ENCODE measurements around the gene SORL1. TPM values are rescaled to one million over a fixed set of nuclear protein-coding genes. Genes with fewer than 3 reads are reported as not detected.

The SORL1 gene
- total and polyA plus RNA-seq, 9 of the 15 experiments (the other 6 are each of a cell fraction or from before 2014, with no cell fraction given), result 0.01 to 0.66 TPM; not detected in 7

DNA sequence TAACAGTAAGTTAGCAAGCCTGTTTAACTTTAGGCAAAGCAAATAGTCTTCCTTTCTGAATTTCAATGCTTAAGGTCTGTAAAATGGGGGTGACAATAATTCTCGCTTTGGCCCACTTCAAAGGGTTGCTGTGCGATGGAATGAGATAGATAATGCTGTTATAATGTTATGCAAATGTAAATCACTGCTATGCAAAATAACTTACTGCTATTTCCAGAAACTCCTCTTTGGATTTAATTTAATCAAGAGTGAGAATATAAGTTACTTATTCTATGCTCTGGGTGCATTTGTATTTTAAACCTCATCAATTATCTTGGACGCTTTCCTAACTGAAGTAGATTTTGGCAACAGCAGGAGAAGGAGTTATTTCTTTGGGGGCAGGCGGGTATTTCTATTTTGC lies 4.1 kb upstream of the SORL1 start:
- in situ Hi-C loops (cut with MboI), result no loop called here
- ChIA-PET CTCF (ENCODE audit: low intra/inter-chr PET ratio) (no interaction called here), POLR2A (no interaction called here)
- Histone ChIP-seq H3K4me1 (replicated peaks in 1 of 2; ENCODE audit: control insufficient read depth in 2 of 2, insufficient read depth in 2 of 2, low read length in 2 of 2) (peaks cover 0 to 9% of the 10 kb centered on the region in 2 experiments; a peak in 2 of 5 replicates), H3K36me3 (ENCODE audit: control insufficient read depth, insufficient read depth, low read length) (no peaks in the 10 kb centered on the region), H3K9ac (ENCODE audit: insufficient read depth in 1 of 2, low read depth in 2 of 2, low read length in 2 of 2) (no peak overlapping the region), H3K4me3 (no peak overlapping the region), H3K27me3 (ENCODE audit: control insufficient read depth in 2 of 2, insufficient read depth in 2 of 2, low read length in 2 of 2) (peaks cover 12 to 26% of the 10 kb centered on the region in 2 experiments; a peak in 4 of 5 replicates), H3K27ac (ENCODE audit: extremely low read depth, low read depth, low read length) (no peak overlapping the region), H3K79me2 (ENCODE audit: control insufficient read depth, insufficient read depth, low read length) (no peaks in the 10 kb centered on the region), H3K4me2 (ENCODE audit: insufficient read depth, low read length) (no peak overlapping the region), H3K9me3 (replicated peaks; ENCODE audit: control insufficient read depth, insufficient read depth, low read depth, low read length) (no peaks in the 10 kb centered on the region), H4K20me1 (replicated peaks; ENCODE audit: control insufficient read depth, insufficient read depth, low read length) (no peaks in the 10 kb centered on the region), H3K9me1 (ENCODE audit: control insufficient read depth, insufficient read depth, low read length) (no peaks in the 10 kb centered on the region), H2AFZ (ENCODE audit: low read depth, low read length) (no peak overlapping the region)
- FAIRE-seq (no peak), ATAC-seq (no peak), DNase-seq (ENCODE audit: extremely low read depth in 1 of 4, low spot score in 3 of 4) (no peak)
- intact Hi-C loops (cut with micrococcal nuclease), result no loop called here
- no peak for TF ChIP-seq ZFX (CRISPR knock-in tag; IDR thresholded peaks at IDR 0.05)
- no peak for TF ChIP-seq SMAD4 (CRISPR knock-in tag; conservative IDR thresholded peaks at IDR 0.05)
- no peak for TF ChIP-seq MAFG (tag; conservative IDR thresholded peaks at IDR 0.05)
- no peak for TF ChIP-seq HNRNPLL (IDR thresholded peaks at IDR 0.05; ENCODE audit: low read depth, low read length, poor library complexity, severe bottlenecking)
- no peak for TF ChIP-seq ZNF668 (CRISPR knock-in tag; IDR thresholded peaks at IDR 0.05)
- TF ChIP-seq, protein P1, sequence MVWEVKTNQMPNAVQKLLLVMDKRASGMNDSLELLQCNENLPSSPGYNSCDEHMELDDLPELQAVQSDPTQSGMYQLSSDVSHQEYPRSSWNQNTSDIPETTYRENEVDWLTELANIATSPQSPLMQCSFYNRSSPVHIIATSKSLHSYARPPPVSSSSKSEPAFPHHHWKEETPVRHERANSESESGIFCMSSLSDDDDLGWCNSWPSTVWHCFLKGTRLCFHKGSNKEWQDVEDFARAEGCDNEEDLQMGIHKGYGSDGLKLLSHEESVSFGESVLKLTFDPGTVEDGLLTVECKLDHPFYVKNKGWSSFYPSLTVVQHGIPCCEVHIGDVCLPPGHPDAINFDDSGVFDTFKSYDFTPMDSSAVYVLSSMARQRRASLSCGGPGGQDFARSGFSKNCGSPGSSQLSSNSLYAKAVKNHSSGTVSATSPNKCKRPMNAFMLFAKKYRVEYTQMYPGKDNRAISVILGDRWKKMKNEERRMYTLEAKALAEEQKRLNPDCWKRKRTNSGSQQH (CRISPR knock-in tag; IDR thresholded peaks at IDR 0.05), result no peak
- no peak for TF ChIP-seq ZNF184 (CRISPR knock-in tag; IDR thresholded peaks at IDR 0.05)
- TF ChIP-seq STAG1 (CRISPR knock-in tag; IDR thresholded peaks at IDR 0.05; ENCODE audit: borderline replicate concordance), result no peak
- no peak for TF ChIP-seq ZNF263 (CRISPR knock-in tag; IDR thresholded peaks at IDR 0.05; ENCODE audit: borderline replicate concordance)
- no peak for TF ChIP-seq HDAC8 (tag; IDR thresholded peaks at IDR 0.05)
- no peak for TF ChIP-seq NR3C1 (CRISPR knock-in tag; IDR thresholded peaks at IDR 0.05)
- TF ChIP-seq, protein P2, sequence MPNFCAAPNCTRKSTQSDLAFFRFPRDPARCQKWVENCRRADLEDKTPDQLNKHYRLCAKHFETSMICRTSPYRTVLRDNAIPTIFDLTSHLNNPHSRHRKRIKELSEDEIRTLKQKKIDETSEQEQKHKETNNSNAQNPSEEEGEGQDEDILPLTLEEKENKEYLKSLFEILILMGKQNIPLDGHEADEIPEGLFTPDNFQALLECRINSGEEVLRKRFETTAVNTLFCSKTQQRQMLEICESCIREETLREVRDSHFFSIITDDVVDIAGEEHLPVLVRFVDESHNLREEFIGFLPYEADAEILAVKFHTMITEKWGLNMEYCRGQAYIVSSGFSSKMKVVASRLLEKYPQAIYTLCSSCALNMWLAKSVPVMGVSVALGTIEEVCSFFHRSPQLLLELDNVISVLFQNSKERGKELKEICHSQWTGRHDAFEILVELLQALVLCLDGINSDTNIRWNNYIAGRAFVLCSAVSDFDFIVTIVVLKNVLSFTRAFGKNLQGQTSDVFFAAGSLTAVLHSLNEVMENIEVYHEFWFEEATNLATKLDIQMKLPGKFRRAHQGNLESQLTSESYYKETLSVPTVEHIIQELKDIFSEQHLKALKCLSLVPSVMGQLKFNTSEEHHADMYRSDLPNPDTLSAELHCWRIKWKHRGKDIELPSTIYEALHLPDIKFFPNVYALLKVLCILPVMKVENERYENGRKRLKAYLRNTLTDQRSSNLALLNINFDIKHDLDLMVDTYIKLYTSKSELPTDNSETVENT (CRISPR knock-in tag; IDR thresholded peaks at IDR 0.05), result no peak
- TF ChIP-seq SNRNP70 (optimal IDR thresholded peaks at IDR 0.05; ENCODE audit: low read depth, low read length), result no peak
- no peak for TF ChIP-seq ZNF3 (CRISPR knock-in tag; IDR thresholded peaks at IDR 0.05)
- no TSS peak for BruUV-seq (replicated peaks)
- 4% methylated on average over 4 of the region's 4 CpGs for WGBS (ENCODE audit: insufficient coverage, low coverage, missing lambda C conversion rate)
